Measurements from ENCODE around the gene TEX36.
"Not testable (repeated sequence)": the region's sequence is repeated elsewhere in the genome, so short reads cannot be mapped to it uniquely, and the experiment has no call there.

The TEX36 gene

DNA sequence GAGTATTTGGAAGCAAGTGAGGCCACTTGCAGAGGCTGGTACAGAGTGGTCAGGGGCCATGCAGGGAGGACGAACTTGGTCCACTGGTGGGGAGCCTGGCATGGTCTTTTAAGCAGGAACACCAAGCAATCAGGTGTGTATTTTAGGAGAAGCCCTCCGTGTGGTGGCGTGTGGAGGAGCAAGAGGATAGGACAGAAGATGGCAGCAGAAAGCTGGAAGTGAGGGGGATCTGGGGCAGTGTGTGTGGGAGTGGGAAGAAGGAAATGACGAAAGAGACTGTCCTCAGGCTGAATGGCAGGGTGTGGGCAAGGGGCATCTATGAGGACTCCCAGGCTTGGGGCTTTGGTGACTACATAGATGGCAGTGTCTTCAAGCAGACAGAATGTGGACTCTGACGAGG lies 51.2 kb downstream of the TEX36 start:
- DNase-seq (ENCODE audit: low read depth in 2 of 2) = no peak

DNA sequence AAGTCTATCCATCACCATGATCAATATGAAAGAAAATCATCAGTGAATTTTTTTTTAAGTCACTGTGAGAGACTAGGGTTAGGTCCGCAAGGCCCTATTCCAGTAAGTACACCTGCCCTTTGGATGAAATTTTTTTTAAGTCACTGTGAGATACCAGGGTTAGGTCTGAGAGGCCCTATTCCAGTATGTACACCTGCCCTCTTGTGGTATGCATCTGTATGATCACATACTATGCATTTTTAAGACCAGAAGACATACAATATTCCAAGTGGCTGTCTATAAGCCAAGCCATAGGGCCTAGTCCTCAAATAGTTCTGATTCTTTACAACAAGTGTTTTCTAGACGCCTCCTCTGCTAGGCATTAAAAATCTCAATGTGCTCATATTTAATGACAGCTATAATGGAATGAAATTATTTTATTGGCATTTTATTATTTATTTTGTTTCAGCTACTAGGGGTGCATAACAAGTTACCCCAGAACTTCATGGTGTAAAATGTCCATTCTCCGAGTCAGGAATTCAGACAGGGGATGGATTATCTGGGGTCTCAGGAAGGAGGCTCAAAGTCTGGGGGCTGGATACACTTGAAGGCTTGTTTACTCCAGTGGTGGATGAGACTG lies 53.1 kb downstream of the TEX36 start:
- peak; percentile 10 to 16 for DNase-seq (ENCODE audit: low read depth in 2 of 2)

- no peak for DNase-seq (ENCODE audit: low read depth in 2 of 2)
These were observed 54.6 kb downstream of the TEX36 start for GRCh38 chr10:125628104-125629049.

GRCh38 chr10:125627646-125628045 lies 55.3 kb downstream of the TEX36 start:
- no peak for DNase-seq (ENCODE audit: low read depth in 2 of 2)

DNA sequence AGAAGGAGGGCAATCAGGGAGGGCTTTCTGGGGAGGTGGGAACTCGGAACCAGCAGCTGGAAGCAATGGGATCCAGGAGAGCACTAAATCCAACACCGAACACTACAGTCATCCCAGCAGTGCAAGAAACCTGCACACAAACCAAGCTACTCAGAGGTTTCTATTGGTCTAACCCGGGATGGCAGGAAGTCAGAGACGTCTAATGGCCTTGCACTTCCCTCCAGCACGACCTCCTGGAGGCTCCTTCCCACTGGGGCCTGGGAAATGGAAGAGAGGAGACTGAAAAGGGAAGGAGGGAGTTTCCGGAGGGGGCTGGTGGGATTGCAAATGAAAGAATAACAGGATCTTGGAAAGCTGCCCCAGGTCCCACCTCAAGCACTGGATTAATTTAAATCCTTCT lies 56.3 kb downstream of the TEX36 start:
- DNase-seq (ENCODE audit: low read depth in 2 of 2) = no peak

- no peak for DNase-seq (ENCODE audit: low read depth in 2 of 2)
These were observed 57.4 kb downstream of the TEX36 start for GRCh38 chr10:125625586-125625985.

- DNase-seq (ENCODE audit: low read depth in 2 of 2) = no peak
These were observed 58.2 kb downstream of the TEX36 start for GRCh38 chr10:125624800-125625199.

DNA sequence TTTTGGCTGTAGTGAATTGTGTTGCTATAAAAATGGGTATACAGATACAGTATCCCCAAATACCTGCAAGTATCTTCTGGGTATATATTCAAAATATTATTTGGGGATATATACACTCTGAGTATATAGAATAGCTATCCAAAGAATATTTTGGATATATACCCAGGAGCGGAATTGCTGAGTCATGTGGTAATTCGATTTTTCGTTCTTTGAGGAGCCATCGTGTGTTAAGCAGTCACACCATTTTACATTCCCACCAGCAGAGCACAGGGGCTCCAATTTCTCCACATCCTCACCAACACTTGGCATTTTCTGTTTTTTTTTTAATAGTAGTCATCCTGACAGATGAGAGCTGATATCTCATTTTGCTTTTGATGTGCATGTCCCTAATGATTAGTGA lies 61.9 kb downstream of the TEX36 start:
- DNase-seq (ENCODE audit: low read depth in 2 of 2) = no peak

DNA sequence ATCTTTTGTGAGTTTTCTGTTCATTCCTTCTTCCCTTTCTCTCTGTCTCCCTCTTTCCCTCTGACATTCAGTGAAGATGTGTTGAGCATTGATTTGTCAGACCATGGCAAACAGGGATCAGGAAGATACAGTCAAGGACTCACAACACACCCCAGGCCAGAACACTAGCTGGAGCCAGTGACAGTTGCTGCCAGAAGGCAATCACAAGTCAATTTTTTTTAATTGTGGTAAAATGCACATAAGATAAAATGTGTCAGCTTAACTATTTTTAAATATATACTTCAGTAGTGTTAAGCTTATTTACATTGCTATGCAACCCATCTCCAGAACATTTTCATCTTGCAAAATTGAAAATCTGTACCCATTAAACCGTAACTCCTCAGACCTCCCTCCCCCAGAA lies 62.6 kb downstream of the TEX36 start:
- no peak for DNase-seq (ENCODE audit: low read depth in 2 of 2)

GRCh38 chr10:125613062-125613461 lies 69.9 kb downstream of the TEX36 start:
- not testable (repeated sequence) for DNase-seq (ENCODE audit: low read depth in 2 of 2)

DNA sequence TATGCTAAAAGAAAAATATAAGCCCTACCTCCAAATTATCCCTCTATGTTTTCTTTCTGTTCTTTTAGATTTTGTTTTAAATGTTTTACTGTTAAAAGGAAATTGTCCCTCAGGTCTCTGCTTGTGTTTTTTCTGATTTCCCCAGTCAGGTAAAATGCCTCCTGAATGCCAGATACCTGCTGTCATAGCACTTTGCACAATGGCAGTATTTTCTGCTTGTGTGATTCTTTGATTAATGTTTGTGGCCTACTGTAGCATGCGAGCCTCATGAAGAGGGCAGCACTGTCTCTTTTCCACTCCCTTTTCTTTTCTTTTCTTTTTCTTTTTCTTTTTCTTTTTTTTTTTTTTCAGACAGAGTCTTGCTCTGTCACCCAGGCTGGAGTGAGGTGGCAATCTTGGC lies 71.2 kb downstream of the TEX36 start:
- DNase-seq (ENCODE audit: low read depth in 2 of 2) = no peak

DNA sequence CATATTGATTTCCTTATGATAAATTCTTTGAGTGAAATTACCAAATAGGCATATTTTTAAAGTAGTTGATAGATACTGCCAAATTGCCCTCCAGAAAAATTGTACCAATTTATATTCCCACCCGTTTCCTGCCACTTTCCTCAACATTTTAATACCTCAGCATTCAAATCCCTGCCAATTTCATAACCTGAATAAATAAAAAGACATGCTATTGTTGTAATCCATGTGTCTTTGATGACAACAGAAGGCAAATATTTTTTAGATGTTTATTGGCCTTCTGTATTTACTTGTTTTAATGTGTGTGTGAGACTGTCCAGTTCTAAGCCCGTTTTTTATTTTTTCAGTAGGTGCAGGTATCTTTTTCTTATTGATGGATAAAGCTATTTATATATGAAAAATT lies 71.7 kb downstream of the TEX36 start:
- DNase-seq (ENCODE audit: low read depth in 2 of 2) = no peak

DNA sequence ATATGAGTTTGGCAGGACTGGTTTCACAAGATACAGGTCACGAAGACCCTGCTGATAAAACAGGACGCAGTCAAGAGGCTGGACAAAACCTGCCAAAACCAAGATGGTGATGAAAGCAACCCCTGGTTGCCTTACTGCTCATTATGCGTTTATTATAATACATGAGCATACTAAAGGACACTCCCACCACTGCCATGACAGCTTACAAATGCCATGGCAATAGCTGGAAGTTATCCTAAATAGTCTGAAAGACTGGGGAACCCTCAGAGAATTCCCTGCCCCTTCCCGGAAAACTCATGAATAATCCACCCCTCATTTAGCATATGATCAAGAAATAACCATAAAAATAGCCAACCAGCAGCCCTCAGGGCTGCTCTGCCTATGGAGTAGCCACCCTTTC lies 73.1 kb downstream of the TEX36 start:
- no peak for DNase-seq (ENCODE audit: low read depth in 2 of 2)

DNA sequence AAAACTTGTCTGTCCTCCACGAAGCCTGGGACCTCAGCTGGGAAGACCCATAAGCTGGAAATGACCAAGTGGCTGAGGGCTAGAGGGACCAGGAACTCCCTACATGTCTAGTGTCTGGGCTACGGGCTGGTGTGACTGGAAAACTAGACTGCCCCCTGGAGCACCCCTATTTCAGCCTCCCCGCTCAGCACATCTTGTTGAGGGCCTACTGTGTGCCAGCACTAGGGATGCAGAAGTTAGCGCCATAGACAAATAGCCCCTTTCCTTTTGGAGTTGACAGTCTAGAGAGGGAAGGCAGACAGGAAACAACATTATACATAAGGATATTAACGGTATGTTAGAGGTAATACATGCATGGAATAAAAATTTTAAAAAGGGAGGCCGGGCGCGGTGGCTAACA lies 74.5 kb downstream of the TEX36 start:
- DNase-seq (ENCODE audit: low read depth in 2 of 2) = no peak

- DNase-seq (ENCODE audit: low read depth in 2 of 2) = no peak
These were observed 75.2 kb downstream of the TEX36 start for GRCh38 chr10:125607689-125608290.

DNA sequence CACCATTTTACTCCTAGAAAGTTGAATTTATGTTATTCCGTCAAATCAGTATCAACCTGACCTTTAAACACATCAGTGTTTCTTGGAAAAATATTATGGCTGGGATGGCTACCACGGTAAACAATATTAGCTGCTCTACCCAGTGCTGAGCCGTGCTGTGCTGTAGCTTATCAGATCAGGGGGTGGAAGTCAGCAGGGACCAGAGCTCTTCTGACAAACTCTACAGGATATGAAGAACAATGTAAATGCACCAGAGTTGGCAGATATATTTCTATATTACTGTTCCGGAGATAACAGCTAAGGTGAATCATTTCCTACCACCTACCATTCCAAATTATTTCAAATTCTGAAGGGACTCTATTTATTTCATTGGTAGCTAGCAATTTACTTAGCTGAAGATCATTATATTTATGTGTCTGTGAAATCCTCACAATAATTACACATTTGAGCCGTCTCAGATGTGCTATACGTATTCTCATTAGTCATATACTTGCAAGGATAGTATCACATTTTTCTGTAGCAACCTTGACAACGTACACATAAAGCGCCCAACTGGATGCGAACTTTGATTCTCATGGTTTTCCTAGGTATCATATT lies 76.5 kb downstream of the TEX36 start:
- no peak for DNase-seq (ENCODE audit: low read depth in 2 of 2)
